ENCODE data around the gene ZC3H4.

Gene ZC3H4

GRCh38 chr19:47132194-47132852 lies 18.7 kb upstream of the ZC3H4 start:
- Histone ChIP-seq H3K27ac (ENCODE audit: low read depth, low read length) (no peak overlapping the region), H3K9me3 (ENCODE audit: control insufficient read depth, insufficient read depth, low read length) (no peaks in the 10 kb centered on the region), H3K9ac (ENCODE audit: low read depth, low read length) (peak overlapping the region; percentile 85; the same call in 1 of the 2 replicates), H3K36me3 (ENCODE audit: control insufficient read depth, insufficient read depth, low read length) (peaks cover 38% of the 10 kb centered on the region), H3K4me3 (ENCODE audit: low read depth, low read length) (peak overlapping the region; percentile 94), H3K4me1 (ENCODE audit: control insufficient read depth, insufficient read depth, low read length) (peaks cover 19% of the 10 kb centered on the region), H3K27me3 (ENCODE audit: control insufficient read depth, insufficient read depth, low read length) (no peaks in the 10 kb centered on the region)

- peak within 1 kb of the TSS; percentile 94 for H3K4me3 ChIP-seq (ENCODE audit: low read depth, low read length)
- peak within 1 kb of the TSS; percentile 85 for H3K9ac ChIP-seq (ENCODE audit: low read depth, low read length)
- H3K36me3 ChIP-seq (ENCODE audit: control insufficient read depth, insufficient read depth, low read length) = peaks cover 33% of the 10 kb centered on the region
- no peaks in the 10 kb centered on the region for H3K9me3 ChIP-seq (ENCODE audit: control insufficient read depth, insufficient read depth, low read length)
- H3K27me3 ChIP-seq (ENCODE audit: control insufficient read depth, insufficient read depth, low read length) = no peaks in the 10 kb centered on the region
- peak within 1 kb of the TSS; percentile 84 for H3K27ac ChIP-seq (ENCODE audit: low read depth, low read length)
- H3K4me1 ChIP-seq (ENCODE audit: control insufficient read depth, insufficient read depth, low read length) = peaks cover 19% of the 10 kb centered on the region
Observed at GRCh38 chr19:47130589-47131227, 17.1 kb upstream of the ZC3H4 start, which contains the start of gene SAE1. Gene SAE1, plus strand, starts transcription at chr19:47130835. Its CDS starts 96 bp downstream, at chr19:47130931.

- H3K27ac ChIP-seq (ENCODE audit: low read depth, low read length) = no peak overlapping the region
- H3K4me1 ChIP-seq (ENCODE audit: control insufficient read depth, insufficient read depth, low read length) = peaks cover 19% of the 10 kb centered on the region
- H3K9me3 ChIP-seq (ENCODE audit: control insufficient read depth, insufficient read depth, low read length) = no peaks in the 10 kb centered on the region
- no peak overlapping the region for H3K9ac ChIP-seq (ENCODE audit: low read depth, low read length)
- H3K36me3 ChIP-seq (ENCODE audit: control insufficient read depth, insufficient read depth, low read length) = peaks cover 27% of the 10 kb centered on the region
- no peaks in the 10 kb centered on the region for H3K27me3 ChIP-seq (ENCODE audit: control insufficient read depth, insufficient read depth, low read length)
- no peak overlapping the region; the same call in 1 of the 2 replicates for H3K4me3 ChIP-seq (ENCODE audit: low read depth, low read length)
Observed at GRCh38 chr19:47130120-47130588, 16.6 kb upstream of the ZC3H4 start.

GRCh38 chr19:47129579-47129978 lies 16.0 kb upstream of the ZC3H4 start:
- Histone ChIP-seq H3K9me3 (ENCODE audit: control insufficient read depth, insufficient read depth, low read length) (no peaks in the 10 kb centered on the region), H3K9ac (ENCODE audit: low read depth, low read length) (no peak overlapping the region), H3K4me1 (ENCODE audit: control insufficient read depth, insufficient read depth, low read length) (peaks cover 19% of the 10 kb centered on the region), H3K4me3 (ENCODE audit: low read depth, low read length) (no peak overlapping the region), H3K27ac (ENCODE audit: low read depth, low read length) (no peak overlapping the region), H3K27me3 (ENCODE audit: control insufficient read depth, insufficient read depth, low read length) (no peaks in the 10 kb centered on the region), H3K36me3 (ENCODE audit: control insufficient read depth, insufficient read depth, low read length) (peaks cover 22% of the 10 kb centered on the region)

- Histone ChIP-seq H3K4me3 (ENCODE audit: low read depth, low read length) (no peak overlapping the region), H3K4me1 (ENCODE audit: control insufficient read depth, insufficient read depth, low read length) (peaks cover 3% of the 10 kb centered on the region; the same call in 1 of the 2 replicates), H3K27ac (ENCODE audit: low read depth, low read length) (no peak overlapping the region), H3K36me3 (ENCODE audit: control insufficient read depth, insufficient read depth, low read length) (no peaks in the 10 kb centered on the region), H3K27me3 (ENCODE audit: control insufficient read depth, insufficient read depth, low read length) (no peaks in the 10 kb centered on the region), H3K9me3 (ENCODE audit: control insufficient read depth, insufficient read depth, low read length) (no peaks in the 10 kb centered on the region), H3K9ac (ENCODE audit: low read depth, low read length) (no peak overlapping the region)
Observed at GRCh38 chr19:47125669-47125938, 12.0 kb upstream of the ZC3H4 start.

- Histone ChIP-seq H3K36me3 (ENCODE audit: control insufficient read depth, insufficient read depth, low read length) (no peaks in the 10 kb centered on the region), H3K9me3 (ENCODE audit: control insufficient read depth, insufficient read depth, low read length) (no peaks in the 10 kb centered on the region), H3K27ac (ENCODE audit: low read depth, low read length) (no peak overlapping the region), H3K27me3 (ENCODE audit: control insufficient read depth, insufficient read depth, low read length) (no peaks in the 10 kb centered on the region), H3K4me3 (ENCODE audit: low read depth, low read length) (no peak overlapping the region), H3K9ac (ENCODE audit: low read depth, low read length) (no peak overlapping the region), H3K4me1 (ENCODE audit: control insufficient read depth, insufficient read depth, low read length) (peaks cover 3% of the 10 kb centered on the region; the same call in 1 of the 2 replicates)
Observed at GRCh38 chr19:47124937-47125668, 11.5 kb upstream of the ZC3H4 start.

GRCh38 chr19:47123406-47123805 lies 9.8 kb upstream of the ZC3H4 start:
- Histone ChIP-seq H3K27me3 (ENCODE audit: control insufficient read depth, insufficient read depth, low read length) (no peaks in the 10 kb centered on the region), H3K36me3 (ENCODE audit: control insufficient read depth, insufficient read depth, low read length) (no peaks in the 10 kb centered on the region), H3K4me1 (ENCODE audit: control insufficient read depth, insufficient read depth, low read length) (peaks cover 3% of the 10 kb centered on the region; the same call in 1 of the 2 replicates), H3K9ac (ENCODE audit: low read depth, low read length) (no peak overlapping the region), H3K9me3 (ENCODE audit: control insufficient read depth, insufficient read depth, low read length) (no peaks in the 10 kb centered on the region), H3K4me3 (ENCODE audit: low read depth, low read length) (no peak overlapping the region), H3K27ac (ENCODE audit: low read depth, low read length) (no peak overlapping the region)

GRCh38 chr19:47122359-47123335 lies 9.1 kb upstream of the ZC3H4 start:
- Histone ChIP-seq H3K27ac (ENCODE audit: low read depth, low read length) (no peak overlapping the region), H3K9me3 (ENCODE audit: control insufficient read depth, insufficient read depth, low read length) (no peaks in the 10 kb centered on the region), H3K36me3 (ENCODE audit: control insufficient read depth, insufficient read depth, low read length) (no peaks in the 10 kb centered on the region)

GRCh38 chr19:47120470-47121067 lies 7.0 kb upstream of the ZC3H4 start:
- peaks cover 3% of the 10 kb centered on the region; the same call in 1 of the 2 replicates for H3K4me1 ChIP-seq (ENCODE audit: control insufficient read depth, insufficient read depth, low read length)
- H3K36me3 ChIP-seq (ENCODE audit: control insufficient read depth, insufficient read depth, low read length) = no peaks in the 10 kb centered on the region
- H3K27me3 ChIP-seq (ENCODE audit: control insufficient read depth, insufficient read depth, low read length) = no peaks in the 10 kb centered on the region
- H3K9ac ChIP-seq (ENCODE audit: low read depth, low read length) = no peak overlapping the region
- no peak overlapping the region for H3K4me3 ChIP-seq (ENCODE audit: low read depth, low read length)
- H3K9me3 ChIP-seq (ENCODE audit: control insufficient read depth, insufficient read depth, low read length) = no peaks in the 10 kb centered on the region
- no peak overlapping the region for H3K27ac ChIP-seq (ENCODE audit: low read depth, low read length)

More at GRCh38 chr19:47122359-47123335, 9.1 kb upstream of the ZC3H4 start:
- Histone ChIP-seq H3K9ac (ENCODE audit: low read depth, low read length) (no peak overlapping the region), H3K4me1 (ENCODE audit: control insufficient read depth, insufficient read depth, low read length) (peaks cover 3% of the 10 kb centered on the region; the same call in 1 of the 2 replicates), H3K27me3 (ENCODE audit: control insufficient read depth, insufficient read depth, low read length) (no peaks in the 10 kb centered on the region), H3K4me3 (ENCODE audit: low read depth, low read length) (no peak overlapping the region)

Data from HUES48 (cell line).